Measurements from ENCODE around the gene LRRC38. TPM values are rescaled to one million over a fixed set of nuclear protein-coding genes. Genes with fewer than 3 reads are reported as not detected.

LRRC38 gene
- total RNA-seq, 1 donor from 2014 or later: not detected

DNA sequence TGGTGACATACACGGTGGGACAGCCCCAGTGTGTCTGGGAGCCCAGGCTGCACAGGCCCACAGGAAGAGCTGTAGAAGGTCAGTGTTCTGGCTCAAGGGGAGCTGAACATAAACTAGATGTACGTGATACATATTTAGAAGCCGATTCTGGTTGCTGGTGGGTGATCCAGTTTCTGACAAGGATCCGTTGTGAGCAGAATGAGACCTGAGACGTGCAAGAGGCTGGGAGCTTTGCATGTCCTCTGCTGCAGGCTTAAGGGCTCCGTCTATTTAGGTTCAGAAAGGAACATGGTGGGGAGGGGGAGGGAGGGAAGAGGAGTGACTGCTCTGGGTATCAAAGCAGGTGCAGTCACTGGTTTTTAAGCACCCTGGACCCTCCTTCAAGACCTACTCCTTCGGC lies 18.6 kb downstream of the LRRC38 start:
- Histone ChIP-seq H3K4me3 (no peak overlapping the region), H3K4me1 (no peaks in the 10 kb centered on the region), H3K27me3 (ENCODE audit: low read depth) (peaks cover 3% of the 10 kb centered on the region), H3K36me3 (no peaks in the 10 kb centered on the region), H3K27ac (no peak overlapping the region), H3K9me3 (no peaks in the 10 kb centered on the region)
- no peak for ATAC-seq
- TF ChIP-seq, protein P1, sequence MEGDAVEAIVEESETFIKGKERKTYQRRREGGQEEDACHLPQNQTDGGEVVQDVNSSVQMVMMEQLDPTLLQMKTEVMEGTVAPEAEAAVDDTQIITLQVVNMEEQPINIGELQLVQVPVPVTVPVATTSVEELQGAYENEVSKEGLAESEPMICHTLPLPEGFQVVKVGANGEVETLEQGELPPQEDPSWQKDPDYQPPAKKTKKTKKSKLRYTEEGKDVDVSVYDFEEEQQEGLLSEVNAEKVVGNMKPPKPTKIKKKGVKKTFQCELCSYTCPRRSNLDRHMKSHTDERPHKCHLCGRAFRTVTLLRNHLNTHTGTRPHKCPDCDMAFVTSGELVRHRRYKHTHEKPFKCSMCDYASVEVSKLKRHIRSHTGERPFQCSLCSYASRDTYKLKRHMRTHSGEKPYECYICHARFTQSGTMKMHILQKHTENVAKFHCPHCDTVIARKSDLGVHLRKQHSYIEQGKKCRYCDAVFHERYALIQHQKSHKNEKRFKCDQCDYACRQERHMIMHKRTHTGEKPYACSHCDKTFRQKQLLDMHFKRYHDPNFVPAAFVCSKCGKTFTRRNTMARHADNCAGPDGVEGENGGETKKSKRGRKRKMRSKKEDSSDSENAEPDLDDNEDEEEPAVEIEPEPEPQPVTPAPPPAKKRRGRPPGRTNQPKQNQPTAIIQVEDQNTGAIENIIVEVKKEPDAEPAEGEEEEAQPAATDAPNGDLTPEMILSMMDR (IDR thresholded peaks at IDR 0.05): no peak
- intact Hi-C loops (cut with DNase I): no loop called here
- DNase-seq: no peak

DNA sequence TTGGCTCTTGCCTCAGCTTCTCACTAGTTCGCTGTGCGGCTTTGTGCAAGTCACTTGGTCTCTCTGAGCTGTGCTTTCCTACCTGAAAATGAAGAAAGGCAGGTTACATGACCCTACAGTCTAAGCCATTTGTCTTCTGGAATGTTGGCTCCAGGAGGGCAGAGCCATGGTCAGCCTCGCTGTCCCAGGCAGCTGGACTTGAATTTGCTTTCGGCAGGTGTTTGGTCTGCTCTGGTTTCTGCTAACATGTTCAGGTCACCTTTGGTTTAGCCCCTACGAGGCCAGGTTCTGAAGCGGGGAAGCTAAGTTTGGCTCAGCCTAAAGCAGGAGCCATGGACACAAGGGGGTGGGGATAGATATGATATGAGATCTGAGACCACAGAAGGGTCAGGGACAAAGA lies 19.1 kb downstream of the LRRC38 start:
- no peaks in the 10 kb centered on the region for H3K4me1 ChIP-seq
- ATAC-seq (no peak), DNase-seq (no peak)
- H3K9me3 ChIP-seq: no peaks in the 10 kb centered on the region
- TF ChIP-seq, protein P1 (IDR thresholded peaks at IDR 0.05): no peak
- H3K36me3 ChIP-seq: no peaks in the 10 kb centered on the region
- no peak overlapping the region for H3K27ac ChIP-seq
- intact Hi-C loops (cut with DNase I): no loop called here
- no peak overlapping the region for H3K4me3 ChIP-seq
- H3K27me3 ChIP-seq (ENCODE audit: low read depth): peaks cover 3% of the 10 kb centered on the region

- TF ChIP-seq, protein P1 (IDR thresholded peaks at IDR 0.05): no peak
- H3K9me3 ChIP-seq: no peaks in the 10 kb centered on the region
- DNase-seq: no peak
- no peaks in the 10 kb centered on the region for H3K4me1 ChIP-seq
- H3K27ac ChIP-seq: no peak overlapping the region
- no peak for ATAC-seq
- H3K27me3 ChIP-seq (ENCODE audit: low read depth): peaks cover 3% of the 10 kb centered on the region
- H3K36me3 ChIP-seq: no peaks in the 10 kb centered on the region
- H3K4me3 ChIP-seq: no peak overlapping the region
- intact Hi-C loops (cut with DNase I): no loop called here
Observed at GRCh38 chr1:13494025-13494424, 19.8 kb downstream of the LRRC38 start.

DNA sequence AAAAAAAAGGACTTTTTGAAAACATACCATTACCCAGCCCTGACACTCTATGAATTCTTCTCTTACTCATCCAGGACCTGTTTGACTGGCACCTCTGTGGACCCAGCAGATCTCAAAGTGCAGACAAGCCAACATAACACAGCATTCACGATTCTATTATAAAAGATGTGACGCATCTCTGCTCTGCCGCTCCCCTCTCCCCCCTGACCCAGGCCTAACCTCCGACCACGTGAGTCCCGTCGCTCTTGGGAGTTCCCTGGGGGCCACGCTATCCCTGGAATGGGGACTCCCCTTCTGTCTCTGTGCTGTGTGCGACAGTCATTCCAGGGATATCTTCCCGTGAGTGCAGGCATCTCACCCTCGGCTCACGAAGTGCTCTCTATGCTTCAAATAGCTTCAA lies 21.1 kb downstream of the LRRC38 start:
- intact Hi-C loops (cut with DNase I): no loop called here
- Histone ChIP-seq H3K4me1 (no peaks in the 10 kb centered on the region), H3K9me3 (no peaks in the 10 kb centered on the region), H3K27me3 (ENCODE audit: low read depth) (peaks cover 3% of the 10 kb centered on the region), H3K27ac (no peak overlapping the region), H3K36me3 (no peaks in the 10 kb centered on the region), H3K4me3 (no peak overlapping the region)
- ATAC-seq (no peak), DNase-seq (no peak)
- TF ChIP-seq, protein P1 (IDR thresholded peaks at IDR 0.05): no peak

GRCh38 chr1:13487957-13488356 lies 25.8 kb downstream of the LRRC38 start:
- Histone ChIP-seq H3K27ac (no peak overlapping the region), H3K36me3 (no peaks in the 10 kb centered on the region), H3K4me3 (no peak overlapping the region), H3K27me3 (ENCODE audit: low read depth) (no peaks in the 10 kb centered on the region), H3K4me1 (no peaks in the 10 kb centered on the region), H3K9me3 (no peaks in the 10 kb centered on the region)
- no peak for DNase-seq
- intact Hi-C loops (cut with DNase I): no loop called here
- TF ChIP-seq, protein P1 (IDR thresholded peaks at IDR 0.05): no peak
- no peak for ATAC-seq

Data from lower lobe of right lung (tissue), 2 donors.